ENCODE results near the gene MRPS27.

MRPS27 gene

GRCh38 chr5:72221099-72221498 lies 98.9 kb downstream of the MRPS27 start:
- no peak for DNase-seq (ENCODE audit: low spot score)
- H3K27ac ChIP-seq: no peak overlapping the region
- TF ChIP-seq CTCF (IDR thresholded peaks at IDR 0.05): no peak
- no peak overlapping the region for H3K4me3 ChIP-seq

- no peak overlapping the region for H3K4me3 ChIP-seq
- no peak for DNase-seq (ENCODE audit: low spot score)
- no peak overlapping the region for H3K27ac ChIP-seq
- no peak for TF ChIP-seq CTCF (IDR thresholded peaks at IDR 0.05)
Measured at GRCh38 chr5:72216756-72217155, 103.3 kb downstream of the MRPS27 start.

- no peak overlapping the region for H3K27ac ChIP-seq
- H3K4me3 ChIP-seq: no peak overlapping the region
- TF ChIP-seq CTCF (IDR thresholded peaks at IDR 0.05): no peak
- no peak for DNase-seq (ENCODE audit: low spot score)
Measured at GRCh38 chr5:72214168-72214567, 105.9 kb downstream of the MRPS27 start.

GRCh38 chr5:72213482-72213881 lies 106.6 kb downstream of the MRPS27 start:
- DNase-seq (ENCODE audit: low spot score): no peak
- no peak overlapping the region for H3K4me3 ChIP-seq
- H3K27ac ChIP-seq: no peak overlapping the region
- no peak for TF ChIP-seq CTCF (IDR thresholded peaks at IDR 0.05)

- Histone ChIP-seq H3K4me3 (no peak overlapping the region), H3K27ac (no peak overlapping the region)
- no peak for DNase-seq (ENCODE audit: low spot score)
- no peak for TF ChIP-seq CTCF (IDR thresholded peaks at IDR 0.05)
Measured at GRCh38 chr5:72212171-72212570, 107.9 kb downstream of the MRPS27 start.

- H3K4me3 ChIP-seq: peak overlapping the region; percentile 1
- no peak for TF ChIP-seq CTCF (IDR thresholded peaks at IDR 0.05)
- H3K27ac ChIP-seq: peak overlapping the region; percentile 69 to 73
- no peak for DNase-seq (ENCODE audit: low spot score)
Measured at GRCh38 chr5:72210888-72211678, 109.0 kb downstream of the MRPS27 start.

Measured in coronary artery (tissue), 2 donors.